GM23338 (cell line): ENCODE measurements around the gene SLC38A10. TPM values are rescaled to one million over a fixed set of nuclear protein-coding genes. Genes with fewer than 3 reads are reported as not detected.

ENCODE experiments used
- ATAC-seq: fragments of 200-7000 bp; cut with Tn5 transposase; 3 replicates; pipeline ENCODE4 v1.9.1; 2020
- DNase-seq: peaks from one replicate; pipeline ENCODE4 v3.0.0-alpha.2; 2015; ENCODE audit warnings: low spot score
- H2AFZ ChIP-seq: fragments of 200-600 bp; sonication (generic); 2 replicates; pipeline ENCODE4 v1.8.0; 2016; ENCODE audit warnings: antibody characterized with exemption, mild to moderate bottlenecking, moderate library complexity
- H3F3A ChIP-seq: fragments of 200-600 bp; sonication (generic); replicated peaks from 2 replicates; pipeline ENCODE4 v1.8.0; 2017; ENCODE audit warnings: antibody characterized with exemption, mixed run types, low read depth
- H3K27ac ChIP-seq: fragments of 200-600 bp; sonication (generic); 2 replicates; pipeline ENCODE4 v1.6.1; 2016; ENCODE audit warnings: low read depth
- H3K27me3 ChIP-seq: fragments of 200-600 bp; sonication (generic); 2 replicates; pipeline ENCODE4 v1.8.0; 2016; ENCODE audit warnings: mild to moderate bottlenecking, mixed run types, moderate library complexity; ENCODE audit not compliant: insufficient read depth
- H3K36me3 ChIP-seq: fragments of 200-600 bp; sonication (generic); 2 replicates; pipeline ENCODE4 v1.8.0; 2016; ENCODE audit warnings: mild to moderate bottlenecking; ENCODE audit not compliant: insufficient read depth
- H3K4me1 ChIP-seq: fragments of 200-600 bp; sonication (generic); 2 replicates; pipeline ENCODE4 v1.8.0; 2016; ENCODE audit warnings: mild to moderate bottlenecking, moderate library complexity; ENCODE audit not compliant: insufficient read depth
- H3K4me2 ChIP-seq: fragments of 200-600 bp; sonication (generic); 2 replicates; pipeline ENCODE4 v1.7.1; 2017; ENCODE audit warnings: mixed run types
- H3K4me3 ChIP-seq: fragments of 200-600 bp; sonication (generic); 2 replicates; pipeline ENCODE4 v1.6.1; 2016; ENCODE audit warnings: mixed run types
- H3K79me2 ChIP-seq: fragments of 200-600 bp; sonication (generic); replicated peaks from 2 replicates; pipeline ENCODE4 v1.8.0; 2017; ENCODE audit warnings: mild to moderate bottlenecking; ENCODE audit not compliant: insufficient read depth
- H3K9me2 ChIP-seq: fragments of 200-600 bp; sonication (generic); 2 replicates; pipeline ENCODE4 v1.8.0; 2017; ENCODE audit not compliant: insufficient read depth
- H4K20me1 ChIP-seq: fragments of 200-600 bp; sonication (generic); replicated peaks from 2 replicates; pipeline ENCODE4 v1.8.0; 2017; ENCODE audit warnings: mild to moderate bottlenecking; ENCODE audit not compliant: insufficient read depth
- H3K27ac Mint-ChIP-seq: 2 replicates; pipeline ENCODE4 v1.8.0; 2020; ENCODE audit warnings: inconsistent platforms, mild to moderate bottlenecking, moderate library complexity, mixed read lengths
- H3K27me3 Mint-ChIP-seq: 3 replicates; pipeline ENCODE4 v1.8.0; 2022; ENCODE audit warnings: low read depth, mild to moderate bottlenecking, moderate library complexity, mixed read lengths, inconsistent platforms; ENCODE audit not compliant: insufficient read depth, poor library complexity
- H3K36me3 Mint-ChIP-seq: 3 replicates; pipeline ENCODE4 v1.8.0; 2021; ENCODE audit warnings: low read depth, mild to moderate bottlenecking, inconsistent platforms, moderate library complexity, mixed read lengths
- H3K4me1 Mint-ChIP-seq: 3 replicates; pipeline ENCODE4 v1.8.0; 2020; ENCODE audit warnings: mild to moderate bottlenecking, inconsistent platforms, mixed read lengths
- H3K4me3 Mint-ChIP-seq: 3 replicates; pipeline ENCODE4 v1.8.0; 2021; ENCODE audit warnings: moderate library complexity, mild to moderate bottlenecking, inconsistent platforms, mixed read lengths
- H3K9me3 Mint-ChIP-seq: 3 replicates; pipeline ENCODE4 v1.8.0; 2020; ENCODE audit warnings: moderate library complexity, mild to moderate bottlenecking, inconsistent platforms, mixed read lengths
- CREB1 ChIP-seq: fragments of 250-450 bp; sonication (Bioruptor Pico); IDR thresholded peaks from 2 replicates; pipeline ENCODE4 v1.5.0; 2020; ENCODE audit warnings: low read depth, mild to moderate bottlenecking, moderate library complexity
- EZH2 ChIP-seq: fragments of 200-600 bp; sonication (generic); IDR thresholded peaks from one replicate; pipeline ENCODE4 v1.8.0; 2017; ENCODE audit warnings: antibody characterized with exemption, mild to moderate bottlenecking, low read depth; ENCODE audit not compliant: unreplicated experiment
- JUNB ChIP-seq: IDR thresholded peaks from one replicate; pipeline ENCODE4 v1.6.1; 2016; ENCODE audit warnings: antibody characterized with exemption; ENCODE audit not compliant: unreplicated experiment
- NANOG ChIP-seq: IDR thresholded peaks from 2 replicates; pipeline ENCODE4 v1.6.1; 2016; ENCODE audit warnings: antibody characterized with exemption, borderline replicate concordance
- POLR2AphosphoS5 ChIP-seq: IDR thresholded peaks from 2 replicates; pipeline ENCODE4 v1.6.1; 2016; ENCODE audit warnings: antibody characterized with exemption, low read depth
- REST ChIP-seq: IDR thresholded peaks from one replicate; pipeline ENCODE4 v1.6.1; 2018; ENCODE audit warnings: antibody characterized with exemption; ENCODE audit not compliant: unreplicated experiment
- STAT1 ChIP-seq: IDR thresholded peaks from one replicate; pipeline ENCODE4 v1.6.1; 2016; ENCODE audit warnings: antibody characterized with exemption; ENCODE audit not compliant: unreplicated experiment
- ZNF114 ChIP-seq: fragments of 250-450 bp; sonication (Bioruptor Pico); IDR thresholded peaks from 2 replicates; pipeline ENCODE4 v1.5.0; 2020; ENCODE audit warnings: mild to moderate bottlenecking, moderate library complexity
- ZNF331 ChIP-seq: fragments of 250-450 bp; sonication (Bioruptor Pico); IDR thresholded peaks from 2 replicates; pipeline ENCODE4 v1.5.0; 2020; ENCODE audit warnings: low read depth, mild to moderate bottlenecking, moderate library complexity
- polyA plus RNA-seq: library from polyadenylated mRNA; unstranded; fragments of >200 nt; fragmentation: Nextera tagmentation; extraction: Ambion mirVana; gene quantifications from 2 replicates; pipeline ENCODE4 v1.2.1, GENCODE V29; 2016
- total RNA-seq: library from RNA; depleted of rRNA; stranded (reverse); fragments of >200 nt; shearing (Covaris generic); gene quantifications from 2 replicates; pipeline ENCODE4 v1.2.3, GENCODE V29; 2014
- TF ChIP-seq, protein P1 (sequence below), 2 experiments: fragments of 200-600 bp in 1 of 2; sonication (generic) in 1 of 2; conservative IDR thresholded peaks; 2 replicates each; pipeline versions ENCODE4 v1.5.1 to v1.6.1; 2016 to 2017; ENCODE audit warnings: antibody characterized with exemption in 2 of 2, low read depth in 2 of 2, mild to moderate bottlenecking in 2 of 2, moderate library complexity in 1 of 2

SLC38A10 gene
- total and polyA plus RNA-seq, 2 experiments from 2014 or later = 17.1 to 55.8 TPM

DNA sequence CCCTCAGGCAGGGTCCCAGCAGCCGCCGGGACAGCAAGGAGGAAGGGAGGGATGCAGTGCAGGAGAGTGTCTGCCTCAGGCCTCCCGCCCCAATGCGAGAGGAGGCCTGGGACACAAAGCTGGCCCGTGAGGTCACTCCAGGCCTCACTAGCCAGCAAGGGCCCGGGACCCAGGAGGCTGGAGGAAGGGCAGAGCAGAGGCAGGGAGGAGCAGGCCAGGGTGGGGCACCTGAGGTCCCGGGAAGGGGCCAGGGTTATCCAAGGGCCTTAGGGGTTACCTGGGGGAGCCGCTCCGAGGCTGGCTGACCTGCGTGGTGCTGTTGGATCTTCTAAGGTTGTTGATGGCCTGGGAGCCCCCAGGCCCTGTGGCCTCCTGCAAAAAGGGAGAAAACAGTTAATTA, 86.5 kb downstream of the SLC38A10 start:
- Histone ChIP-seq H3K4me2 (no peak overlapping the region), H4K20me1 (no peaks in the 10 kb centered on the region), H3K9me2 (no peaks in the 10 kb centered on the region), H3K27me3 (no peaks in the 10 kb centered on the region), H3K27ac (no peak overlapping the region), H3K4me3 (no peak overlapping the region), H3K79me2 (peaks cover 7% of the 10 kb centered on the region), H3F3A (no peaks in the 10 kb centered on the region; the same call in 1 of the 2 replicates), H2AFZ (no peak overlapping the region), H3K36me3 (no peaks in the 10 kb centered on the region), H3K4me1 (no peaks in the 10 kb centered on the region)
- ATAC-seq (no peak), DNase-seq (no peak)
- no peaks in the 10 kb centered on the region; the same call in 2 of the 3 replicates for H3K9me3 Mint-ChIP-seq
- H3K4me1 Mint-ChIP-seq = no peaks in the 10 kb centered on the region
- H3K27me3 Mint-ChIP-seq = peaks cover 7% of the 10 kb centered on the region
- H3K36me3 Mint-ChIP-seq = no peaks in the 10 kb centered on the region; the same call in 2 of the 3 replicates
- TF ChIP-seq REST (no peak), JUNB (no peak), EZH2 (no peak), POLR2AphosphoS5 (no peak), ZNF331 (CRISPR knock-in tag) (no peak), CREB1 (no peak), STAT1 (no peak), ZNF114 (CRISPR knock-in tag) (no peak), NANOG (no peak)
- TF ChIP-seq, protein P1, sequence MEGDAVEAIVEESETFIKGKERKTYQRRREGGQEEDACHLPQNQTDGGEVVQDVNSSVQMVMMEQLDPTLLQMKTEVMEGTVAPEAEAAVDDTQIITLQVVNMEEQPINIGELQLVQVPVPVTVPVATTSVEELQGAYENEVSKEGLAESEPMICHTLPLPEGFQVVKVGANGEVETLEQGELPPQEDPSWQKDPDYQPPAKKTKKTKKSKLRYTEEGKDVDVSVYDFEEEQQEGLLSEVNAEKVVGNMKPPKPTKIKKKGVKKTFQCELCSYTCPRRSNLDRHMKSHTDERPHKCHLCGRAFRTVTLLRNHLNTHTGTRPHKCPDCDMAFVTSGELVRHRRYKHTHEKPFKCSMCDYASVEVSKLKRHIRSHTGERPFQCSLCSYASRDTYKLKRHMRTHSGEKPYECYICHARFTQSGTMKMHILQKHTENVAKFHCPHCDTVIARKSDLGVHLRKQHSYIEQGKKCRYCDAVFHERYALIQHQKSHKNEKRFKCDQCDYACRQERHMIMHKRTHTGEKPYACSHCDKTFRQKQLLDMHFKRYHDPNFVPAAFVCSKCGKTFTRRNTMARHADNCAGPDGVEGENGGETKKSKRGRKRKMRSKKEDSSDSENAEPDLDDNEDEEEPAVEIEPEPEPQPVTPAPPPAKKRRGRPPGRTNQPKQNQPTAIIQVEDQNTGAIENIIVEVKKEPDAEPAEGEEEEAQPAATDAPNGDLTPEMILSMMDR (conservative IDR thresholded peaks at IDR 0.05; ENCODE audit: low read depth in 2 of 2) = no peak
- no peak overlapping the region for H3K27ac Mint-ChIP-seq
- no peak overlapping the region for H3K4me3 Mint-ChIP-seq
